DND-41 (cell line): ENCODE data around the gene POU4F1.
A peak's percentile ranks its signal among the peaks of the same experiment; 100 is the strongest.

Experiments
- ATAC-seq: fragments of 200-7000 bp; cut with Tn5 transposase; 3 replicates; pipeline ENCODE4 v1.9.1; 2021; ENCODE audit warnings: low read depth; ENCODE audit not compliant: insufficient read depth
- DNase-seq: peaks from one replicate; pipeline ENCODE4 v3.0.0-alpha.2; 2020
- H2AFZ ChIP-seq: 2 replicates; pipeline ENCODE4 v1.6.0; 2012; ENCODE audit warnings: low read depth, low read length
- H3K27ac ChIP-seq: 2 replicates; pipeline ENCODE4 v1.5.1; 2012; ENCODE audit warnings: low read length, inconsistent platforms
- H3K27me3 ChIP-seq: fragments of 200-600 bp; sonication (generic); 2 replicates; pipeline ENCODE4 v1.6.0; 2012; ENCODE audit warnings: low read length, mild to moderate bottlenecking, inconsistent platforms; ENCODE audit not compliant: insufficient read depth, poor library complexity
- H3K36me3 ChIP-seq: 2 replicates; pipeline ENCODE4 v1.5.1; 2012; ENCODE audit warnings: low read length, inconsistent platforms; ENCODE audit not compliant: insufficient read depth
- H3K4me1 ChIP-seq: 2 replicates; pipeline ENCODE4 v1.5.1; 2012; ENCODE audit warnings: mild to moderate bottlenecking, low read length; ENCODE audit not compliant: insufficient read depth
- H3K4me2 ChIP-seq: 2 replicates; pipeline ENCODE4 v1.6.0; 2012; ENCODE audit warnings: mild to moderate bottlenecking, moderate library complexity, low read length, inconsistent platforms; ENCODE audit not compliant: insufficient read depth
- H3K4me3 ChIP-seq, 2 experiments: fragments of 200-600 bp in 1 of 2; shearing (Covaris generic) in 1 of 2; 2 replicates each; pipeline ENCODE4 v1.5.1; 2012 to 2016; ENCODE audit warnings: inconsistent platforms in 2 of 2, low read length in 2 of 2, mild to moderate bottlenecking in 2 of 2, low read depth in 1 of 2, moderate library complexity in 1 of 2
- H3K79me2 ChIP-seq: 2 replicates; pipeline ENCODE4 v1.6.0; 2012; ENCODE audit warnings: low read length, inconsistent platforms; ENCODE audit not compliant: insufficient read depth
- H3K9ac ChIP-seq: 2 replicates; pipeline ENCODE4 v1.6.0; 2012; ENCODE audit warnings: low read depth, mild to moderate bottlenecking, inconsistent platforms, low read length, moderate library complexity
- H3K9me3 ChIP-seq: 2 replicates; pipeline ENCODE4 v1.5.1; 2012; ENCODE audit warnings: low read length, moderate library complexity, mild to moderate bottlenecking, inconsistent platforms; ENCODE audit not compliant: insufficient read depth, severe bottlenecking
- H4K20me1 ChIP-seq: 2 replicates; pipeline ENCODE4 v1.6.0; 2012; ENCODE audit warnings: low read length; ENCODE audit not compliant: insufficient read depth
- CTCF ChIP-seq: IDR thresholded peaks from 2 replicates; pipeline ENCODE4 v1.5.1; 2012; ENCODE audit warnings: borderline replicate concordance, low read length, moderate library complexity, mild to moderate bottlenecking; ENCODE audit not compliant: poor library complexity, severe bottlenecking; ENCODE audit errors: extremely low read depth
- EZH2 ChIP-seq: IDR thresholded peaks from 3 replicates; pipeline ENCODE4 v1.6.1; 2012; ENCODE audit warnings: borderline replicate concordance, low read depth, mild to moderate bottlenecking, moderate library complexity, low read length, inconsistent platforms; ENCODE audit not compliant: severe bottlenecking

Gene POU4F1

GRCh38 chr13:78603240-78603957 lies at the start of gene POU4F1:
POU4F1 (minus strand) TSS chr13:78603552; CDS start chr13:78603326, 226 bp downstream.
- H2AFZ ChIP-seq, result 0 out of 2 replicates have a peak within 1 kb of the TSS, but pooled peaks have one; percentile 19
- DNase-seq (no peak), ATAC-seq (no peak)
- H3K4me3 ChIP-seq, result peak within 1 kb of the TSS in 1 of 2 experiments; percentile 15; a peak in 1 of 4 replicates
- H3K9ac ChIP-seq, result no peak within 1 kb of the TSS
- H4K20me1 ChIP-seq, result peaks cover 13% of the 10 kb centered on the region
- 0 out of 2 replicates have a peak within 1 kb of the TSS, but pooled peaks have one; percentile 14 for H3K27ac ChIP-seq
- no peaks in the 10 kb centered on the region for H3K9me3 ChIP-seq
- H3K36me3 ChIP-seq, result no peaks in the 10 kb centered on the region
- no peaks in the 10 kb centered on the region for H3K79me2 ChIP-seq
- peaks cover 43% of the 10 kb centered on the region for H3K4me1 ChIP-seq
- H3K4me2 ChIP-seq, result peak within 1 kb of the TSS; percentile 62
- no peak for TF ChIP-seq CTCF
- no peak for TF ChIP-seq EZH2
- H3K27me3 ChIP-seq, result peaks cover 9% of the 10 kb centered on the region

- peak overlapping the region; percentile 7; the same call in 1 of the 2 replicates for H3K4me2 ChIP-seq
- TF ChIP-seq CTCF (no peak), EZH2 (no peak)
- no peaks in the 10 kb centered on the region for H3K9me3 ChIP-seq
- no peaks in the 10 kb centered on the region for H3K27me3 ChIP-seq
- H3K36me3 ChIP-seq, result peaks cover 9% of the 10 kb centered on the region; the same call in 1 of the 2 replicates
- peaks cover 82% of the 10 kb centered on the region for H4K20me1 ChIP-seq
- H2AFZ ChIP-seq, result no peak overlapping the region
- ATAC-seq (no peak), DNase-seq (no peak)
- no peak overlapping the region for H3K4me3 ChIP-seq
- no peak overlapping the region for H3K9ac ChIP-seq
- no peak overlapping the region for H3K27ac ChIP-seq
- peaks cover 65% of the 10 kb centered on the region for H3K4me1 ChIP-seq
- H3K79me2 ChIP-seq, result peaks cover 99% of the 10 kb centered on the region
These were observed 49.3 kb upstream of the POU4F1 start for GRCh38 chr13:78652651-78653050.

- no peak for TF ChIP-seq EZH2
- no peak for TF ChIP-seq CTCF
- no peak overlapping the region for H3K27ac ChIP-seq
- ATAC-seq (peak; percentile 71), DNase-seq (no peak)
- H3K4me2 ChIP-seq, result peak overlapping the region; percentile 23
- peaks cover 4% of the 10 kb centered on the region; the same call in 1 of the 2 replicates for H3K36me3 ChIP-seq
- peaks cover 99% of the 10 kb centered on the region for H3K79me2 ChIP-seq
- no peak overlapping the region for H3K4me3 ChIP-seq
- H3K27me3 ChIP-seq, result no peaks in the 10 kb centered on the region
- peaks cover 52% of the 10 kb centered on the region for H3K4me1 ChIP-seq
- no peak overlapping the region for H2AFZ ChIP-seq
- no peaks in the 10 kb centered on the region for H3K9me3 ChIP-seq
- H3K9ac ChIP-seq, result no peak overlapping the region
- H4K20me1 ChIP-seq, result peaks cover 94% of the 10 kb centered on the region
These were observed 47.3 kb upstream of the POU4F1 start for GRCh38 chr13:78650717-78651083.
